PC-3 (cell line): ENCODE measurements around the gene DOCK8.
"Not testable (repeated sequence)": the region's sequence is repeated elsewhere in the genome, so short reads cannot be mapped to it uniquely, and the experiment has no call there.

Experiments used
- EZH2phosphoT487 ChIP-seq: fragments of 300-600 bp; sonication (generic); IDR thresholded peaks from 2 replicates; pipeline ENCODE4 v1.6.1; 2018; ENCODE audit warnings: mild to moderate bottlenecking, antibody characterized with exemption, low read length, borderline replicate concordance
- TF ChIP-seq, protein P1 (sequence below): fragments of 300-600 bp; sonication (generic); conservative IDR thresholded peaks from 2 replicates; pipeline ENCODE4 v1.5.1; 2017; ENCODE audit warnings: antibody characterized with exemption, low read depth, mild to moderate bottlenecking, low read length

DNA sequence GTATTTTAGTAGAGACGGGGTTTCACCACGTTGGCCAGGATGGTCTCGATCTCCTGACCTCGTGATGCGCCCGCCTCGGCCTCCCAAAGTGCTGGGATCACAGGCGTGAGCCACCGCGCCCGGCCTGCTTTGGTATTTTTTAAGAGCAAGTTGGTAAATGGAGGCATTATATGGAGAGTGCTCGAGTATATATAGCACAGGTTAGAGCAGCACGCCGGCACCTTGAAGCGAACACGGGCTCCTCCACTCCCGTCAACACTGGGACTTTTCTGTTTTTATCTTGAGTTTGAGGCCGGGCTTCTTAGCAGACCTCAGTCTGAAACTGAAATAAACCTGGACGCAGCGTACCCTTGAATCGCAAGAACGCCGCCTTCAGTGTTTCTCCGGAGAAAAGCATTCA, 764 bp upstream of the DOCK8 start:
- TF ChIP-seq, protein P1, sequence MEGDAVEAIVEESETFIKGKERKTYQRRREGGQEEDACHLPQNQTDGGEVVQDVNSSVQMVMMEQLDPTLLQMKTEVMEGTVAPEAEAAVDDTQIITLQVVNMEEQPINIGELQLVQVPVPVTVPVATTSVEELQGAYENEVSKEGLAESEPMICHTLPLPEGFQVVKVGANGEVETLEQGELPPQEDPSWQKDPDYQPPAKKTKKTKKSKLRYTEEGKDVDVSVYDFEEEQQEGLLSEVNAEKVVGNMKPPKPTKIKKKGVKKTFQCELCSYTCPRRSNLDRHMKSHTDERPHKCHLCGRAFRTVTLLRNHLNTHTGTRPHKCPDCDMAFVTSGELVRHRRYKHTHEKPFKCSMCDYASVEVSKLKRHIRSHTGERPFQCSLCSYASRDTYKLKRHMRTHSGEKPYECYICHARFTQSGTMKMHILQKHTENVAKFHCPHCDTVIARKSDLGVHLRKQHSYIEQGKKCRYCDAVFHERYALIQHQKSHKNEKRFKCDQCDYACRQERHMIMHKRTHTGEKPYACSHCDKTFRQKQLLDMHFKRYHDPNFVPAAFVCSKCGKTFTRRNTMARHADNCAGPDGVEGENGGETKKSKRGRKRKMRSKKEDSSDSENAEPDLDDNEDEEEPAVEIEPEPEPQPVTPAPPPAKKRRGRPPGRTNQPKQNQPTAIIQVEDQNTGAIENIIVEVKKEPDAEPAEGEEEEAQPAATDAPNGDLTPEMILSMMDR: not testable (repeated sequence)
- TF ChIP-seq EZH2phosphoT487: not testable (repeated sequence)
